ENCODE measurements around the gene SBF2.
"Not testable (repeated sequence)": the region's sequence is repeated elsewhere in the genome, so short reads cannot be mapped to it uniquely, and the experiment has no call there.

SBF2 gene

GRCh38 chr11:10261821-10262220 is 32.2 kb downstream of the SBF2 start:
- DNase-seq = no peak

- no peak for DNase-seq
Observed at GRCh38 chr11:10257478-10257877, 36.5 kb downstream of the SBF2 start.

GRCh38 chr11:10255388-10256125 is 38.5 kb downstream of the SBF2 start:
- DNase-seq = no peak

- DNase-seq = not testable (repeated sequence)
Observed at GRCh38 chr11:10249448-10250131, 44.4 kb downstream of the SBF2 start.

GRCh38 chr11:10247011-10247410 is 47.0 kb downstream of the SBF2 start:
- DNase-seq = no peak

GRCh38 chr11:10243896-10244575 is 50.0 kb downstream of the SBF2 start:
- no peak for DNase-seq

GRCh38 chr11:10236840-10237239 is 57.2 kb downstream of the SBF2 start:
- DNase-seq = no peak

- no peak for DNase-seq
Observed at GRCh38 chr11:10233581-10233980, 60.4 kb downstream of the SBF2 start.

- DNase-seq = no peak
Observed at GRCh38 chr11:10232756-10233155, 61.3 kb downstream of the SBF2 start.

GRCh38 chr11:10231803-10232202 is 62.2 kb downstream of the SBF2 start:
- DNase-seq = not testable (repeated sequence)

GRCh38 chr11:10225553-10225952 is 68.5 kb downstream of the SBF2 start:
- DNase-seq = no peak

- DNase-seq = no peak
Observed at GRCh38 chr11:10222399-10222798, 71.6 kb downstream of the SBF2 start.

- DNase-seq = no peak
Observed at GRCh38 chr11:10221342-10221741, 72.7 kb downstream of the SBF2 start.

GRCh38 chr11:10211470-10211869 is 82.5 kb downstream of the SBF2 start:
- no peak for DNase-seq

- no peak for DNase-seq
Observed at GRCh38 chr11:10209326-10209725, 84.7 kb downstream of the SBF2 start.

- DNase-seq = no peak
Observed at GRCh38 chr11:10208131-10208575, 85.9 kb downstream of the SBF2 start.

GRCh38 chr11:10205928-10206327 is 88.1 kb downstream of the SBF2 start:
- DNase-seq = no peak

GRCh38 chr11:10204021-10204420 is 90.0 kb downstream of the SBF2 start:
- no peak for DNase-seq

- DNase-seq = no peak
Observed at GRCh38 chr11:10201343-10201742, 92.7 kb downstream of the SBF2 start.

GRCh38 chr11:10197091-10197490 is 96.9 kb downstream of the SBF2 start:
- no peak for DNase-seq

GRCh38 chr11:10192036-10192435 is 102.0 kb downstream of the SBF2 start:
- DNase-seq = no peak

- DNase-seq = no peak
Observed at GRCh38 chr11:10181811-10182210, 112.2 kb downstream of the SBF2 start.

GRCh38 chr11:10164621-10165020 is 129.4 kb downstream of the SBF2 start:
- DNase-seq = no peak

- no peak for DNase-seq
Observed at GRCh38 chr11:10162222-10162621, 131.8 kb downstream of the SBF2 start.

Data from activated CD4-positive, CD25-positive, alpha-beta regulatory T cell (primary cell).